Stromal cell of bone marrow (primary cell): ENCODE data around the gene BSPH1.
"Not testable (repeated sequence)": the region's sequence is repeated elsewhere in the genome, so short reads cannot be mapped to it uniquely, and the experiment has no call there.

Experiments used
- DNase-seq: peaks from one replicate; pipeline ENCODE4 v3.0.0-alpha.2; 2012; ENCODE audit warnings: low read depth

BSPH1 gene

DNA sequence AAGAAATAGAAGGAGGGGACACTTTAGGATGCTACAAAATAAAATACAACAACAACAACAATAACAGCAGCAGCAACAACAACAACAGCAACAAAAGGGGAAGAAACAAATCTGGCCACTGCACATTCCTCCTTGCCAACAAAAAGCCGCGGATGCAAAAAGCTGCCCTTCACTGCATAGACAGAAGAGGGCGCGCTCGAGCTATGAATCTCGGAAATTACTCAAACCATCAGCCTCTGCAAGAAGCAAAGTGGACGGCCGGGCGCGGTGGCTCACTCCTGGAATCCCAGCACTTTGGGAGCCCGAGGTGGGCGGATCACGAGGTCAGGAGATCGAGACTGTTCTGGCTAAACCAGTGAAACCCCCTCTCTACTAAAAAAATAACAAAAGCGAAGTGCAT is 71.9 kb downstream of the BSPH1 start:
- not testable (repeated sequence) for DNase-seq
